ENCODE data around the gene OR10J1. TPM values are rescaled to one million over a fixed set of nuclear protein-coding genes. Genes with fewer than 3 reads are reported as not detected.

The OR10J1 gene
- total RNA-seq: not detected

DNA sequence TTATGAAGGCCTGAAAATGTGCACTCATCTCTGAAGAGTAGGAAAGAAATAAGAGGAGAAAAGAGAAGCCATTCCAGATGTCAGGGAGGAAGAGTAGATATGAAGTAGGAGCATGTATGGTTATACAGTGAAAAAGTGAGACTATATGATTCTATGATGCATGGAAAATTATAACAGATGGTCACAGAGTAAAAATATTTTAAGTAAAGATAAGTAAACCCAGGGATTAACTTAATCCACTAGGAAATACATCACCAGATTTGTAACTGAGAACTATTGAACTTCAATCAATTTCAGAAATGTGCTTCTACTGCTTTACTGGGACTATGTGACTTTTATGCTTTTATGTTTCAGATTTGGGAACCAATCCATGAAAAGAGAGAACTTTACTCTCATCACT, at the start of gene OR10J1:
Gene OR10J1, plus strand, starts transcription at position 301 of the 400 bp plus-strand sequence. Its CDS starts 70 bp downstream, at position 371.
- DNase-seq (ENCODE audit: low spot score) (no peak), ATAC-seq (ENCODE audit: low FRiP score) (no peak)
- TF ChIP-seq CTCF (IDR thresholded peaks at IDR 0.05): no peak

- no peak for TF ChIP-seq CTCF (IDR thresholded peaks at IDR 0.05)
- DNase-seq (ENCODE audit: low spot score): no peak
- no peak for ATAC-seq (ENCODE audit: low FRiP score)
Measured at GRCh38 chr1:159406821-159407220, 32.7 kb upstream of the OR10J1 start.

DNA sequence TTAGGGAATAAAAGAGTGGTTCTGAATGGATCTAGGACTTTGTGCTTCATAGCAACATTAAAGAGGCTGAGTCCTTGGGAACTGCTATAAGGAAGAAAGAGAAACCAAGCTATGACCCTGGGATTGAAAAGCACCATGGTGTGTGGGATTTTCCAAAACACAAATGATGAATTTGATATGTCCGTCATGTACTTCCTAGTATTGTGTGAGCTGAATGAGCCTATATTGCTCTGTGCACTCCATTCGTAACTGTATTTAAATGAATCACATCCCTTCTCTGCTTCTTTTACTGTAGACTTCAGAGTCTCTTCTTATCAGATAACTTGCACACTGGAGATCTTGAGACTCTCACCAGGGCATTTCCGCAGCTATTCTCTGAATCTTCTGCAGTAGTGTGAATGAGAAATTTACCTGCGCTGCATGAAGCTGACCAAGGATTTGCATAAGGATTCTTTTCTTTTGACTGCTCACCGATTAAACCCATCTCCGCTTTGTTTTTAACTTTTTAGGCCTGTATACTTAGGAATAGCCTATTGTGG, 30.6 kb upstream of the OR10J1 start:
- TF ChIP-seq CTCF (IDR thresholded peaks at IDR 0.05): no peak
- ATAC-seq (ENCODE audit: low FRiP score): no peak
- no peak for DNase-seq (ENCODE audit: low spot score)

- TF ChIP-seq CTCF (IDR thresholded peaks at IDR 0.05): no peak
- ATAC-seq (ENCODE audit: low FRiP score) (no peak), DNase-seq (ENCODE audit: low spot score) (no peak)
Measured at GRCh38 chr1:159421821-159422220, 17.7 kb upstream of the OR10J1 start.

GRCh38 chr1:159428536-159428935, 11.0 kb upstream of the OR10J1 start:
- ATAC-seq (ENCODE audit: low FRiP score) (no peak), DNase-seq (ENCODE audit: low spot score) (no peak)
- TF ChIP-seq CTCF (IDR thresholded peaks at IDR 0.05): no peak

DNA sequence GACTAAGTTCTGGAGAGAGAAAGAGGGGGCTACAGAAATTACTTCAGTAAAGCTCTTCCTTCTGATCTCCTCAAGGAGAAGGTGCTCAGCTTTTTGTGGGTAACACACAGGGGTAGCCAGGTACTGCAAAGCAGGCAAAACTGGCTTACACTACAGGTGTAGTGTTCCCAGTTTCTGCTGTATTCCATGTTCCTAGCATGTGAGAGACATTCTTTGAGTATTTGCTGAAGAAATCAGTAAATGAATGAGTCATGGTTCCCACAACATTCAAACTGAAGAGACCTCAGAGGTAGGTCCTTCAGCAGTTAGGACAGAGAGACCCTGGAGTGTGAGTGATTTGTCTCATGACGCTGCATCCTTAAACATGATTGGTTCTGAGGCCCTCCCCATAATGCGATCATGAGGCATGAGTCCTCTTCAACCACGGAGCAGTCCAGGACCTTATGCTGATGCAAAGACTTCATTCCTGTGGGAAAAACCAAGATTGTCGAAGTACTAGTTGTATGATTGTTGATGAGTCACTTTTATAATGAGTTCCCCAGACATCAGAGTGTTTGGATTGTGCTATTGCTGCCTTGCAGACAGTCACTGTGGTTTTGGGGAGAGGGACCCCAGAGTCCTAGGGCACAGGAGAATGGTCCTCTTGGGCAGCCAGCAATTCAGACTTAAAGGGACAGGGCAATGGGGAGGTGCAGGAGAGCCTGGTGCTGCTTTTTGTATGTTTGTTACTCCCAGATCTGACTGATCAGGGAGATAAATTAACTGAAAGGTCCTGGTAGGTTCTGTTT, 10.3 kb upstream of the OR10J1 start:
- no peak for TF ChIP-seq CTCF (IDR thresholded peaks at IDR 0.05)
- DNase-seq (ENCODE audit: low spot score) (no peak), ATAC-seq (ENCODE audit: low FRiP score) (no peak)

DNA sequence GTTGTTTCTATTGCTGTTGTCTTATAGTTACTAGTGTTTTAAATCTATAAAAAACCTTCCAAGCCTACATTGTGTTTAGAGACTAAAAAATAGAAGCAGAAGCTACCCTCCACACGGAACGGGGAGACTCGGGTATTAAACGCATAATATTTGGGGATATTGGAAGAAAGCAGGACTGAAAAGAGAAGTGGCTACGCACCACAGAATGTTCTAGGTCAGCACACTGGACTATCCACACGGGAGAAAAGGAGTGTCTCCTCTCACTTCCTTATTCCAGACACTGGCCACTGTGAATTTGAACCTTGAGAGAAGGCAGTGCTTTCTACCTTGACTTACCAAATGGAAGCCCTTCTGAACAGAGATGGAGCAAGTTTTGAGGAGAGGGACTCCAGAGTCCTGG, 8.5 kb upstream of the OR10J1 start:
- TF ChIP-seq CTCF (IDR thresholded peaks at IDR 0.05): no peak
- ATAC-seq (ENCODE audit: low FRiP score): no peak
- no peak for DNase-seq (ENCODE audit: low spot score)
